ENCODE results near the gene PIAS4. TPM values are rescaled to one million over a fixed set of nuclear protein-coding genes. Genes with fewer than 3 reads are reported as not detected.

PIAS4 gene
- total and polyA plus RNA-seq, 2 of the 13 experiments (the other 11 are each of a cell fraction or from before 2014, with no cell fraction given), result 9.0 to 20.1 TPM

DNA sequence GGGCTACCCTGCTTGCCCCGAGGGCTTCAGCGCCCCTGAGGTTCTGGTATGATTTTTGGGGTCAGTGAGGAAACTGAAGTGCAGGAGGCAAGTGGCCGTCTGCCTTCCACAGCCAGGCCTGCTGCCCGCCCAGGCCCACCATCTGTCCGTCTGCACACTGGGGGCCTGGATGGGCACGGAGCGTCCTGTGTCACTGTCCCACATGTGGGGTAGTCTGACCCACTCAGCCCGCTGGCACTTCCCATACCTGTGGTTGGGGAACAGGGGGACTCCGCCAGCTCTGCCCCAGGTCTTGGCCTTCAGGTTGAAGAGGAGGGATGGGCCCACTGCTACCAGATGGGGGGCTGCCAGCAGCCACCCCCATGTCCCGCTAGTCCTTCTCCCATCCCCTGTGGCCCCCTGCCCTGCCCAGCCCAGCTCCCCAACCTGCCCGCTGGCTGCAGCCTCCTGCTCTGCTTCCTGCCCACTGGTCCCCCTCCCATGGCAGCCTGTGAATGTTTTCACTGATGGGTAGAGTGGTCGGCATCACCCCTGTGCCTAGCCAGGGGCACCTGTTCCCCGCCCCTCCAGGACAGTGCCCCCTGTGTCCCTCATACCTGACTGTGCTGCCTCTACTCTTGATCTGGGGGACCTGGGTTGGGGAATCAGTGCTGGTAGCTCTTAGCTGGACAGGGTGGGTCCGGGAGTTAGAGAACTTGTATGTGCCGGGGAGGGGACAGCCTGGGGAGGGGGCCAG is 9.5 kb downstream of the PIAS4 start:
- intact Hi-C loops (cut with micrococcal nuclease; ENCODE audit: unreplicated experiment) (no loop called here), in situ Hi-C loops (cut with HindIII; ENCODE audit: extremely low pct_ligation_motif_present, low pct_unique_long_range_greater_than_20kb) (no loop called here)
- H3K9ac ChIP-seq (ENCODE audit: insufficient read depth, low read depth, low read length), result no peak overlapping the region
- H3K27ac ChIP-seq (ENCODE audit: extremely low read length, insufficient read depth, low read length), result no peak overlapping the region
- WGBS (ENCODE audit: low lambda C conversion rate), result 97% methylated on average over 5 of the region's 15 CpGs
- H3K4me2 ChIP-seq (ENCODE audit: low read depth, low read length), result no peak overlapping the region
- no peaks in the 10 kb centered on the region for H3K27me3 ChIP-seq (ENCODE audit: control insufficient read depth in 1 of 2, insufficient read depth in 2 of 2, low read length in 2 of 2)
- no peak overlapping the region for H2AFZ ChIP-seq (ENCODE audit: low read length)
- no peaks in the 10 kb centered on the region for H3K4me1 ChIP-seq (ENCODE audit: insufficient read depth, low read length)
- H3K79me2 ChIP-seq (ENCODE audit: insufficient read depth, low read length), result peaks cover 12% of the 10 kb centered on the region
- no TSS peak for BruUV-seq (replicated peaks)
- H4K20me1 ChIP-seq (ENCODE audit: insufficient read depth, low read length), result no peaks in the 10 kb centered on the region
- FAIRE-seq (no peak), DNase-seq (ENCODE audit: low spot score) (no peak), ATAC-seq (no peak; the same call in 2 of the 3 replicates)
- ChIA-PET CTCF (ENCODE audit: low intra/inter-chr PET ratio, low total read pairs) (no interaction called here), POLR2A (no interaction called here)
- H3K4me3 ChIP-seq (replicated peaks in 1 of 3; ENCODE audit: insufficient read depth in 1 of 3, low read depth in 2 of 3, low read length in 3 of 3), result no peak overlapping the region
- H3K9me3 ChIP-seq (ENCODE audit: low read length), result no peaks in the 10 kb centered on the region
- H3K36me3 ChIP-seq (replicated peaks in 1 of 2; ENCODE audit: control insufficient read depth in 1 of 2, insufficient read depth in 2 of 2, low read length in 2 of 2), result peaks cover 19 to 30% of the 10 kb centered on the region in 2 experiments; a peak in 4 of 5 replicates
- TF ChIP-seq, protein P1, sequence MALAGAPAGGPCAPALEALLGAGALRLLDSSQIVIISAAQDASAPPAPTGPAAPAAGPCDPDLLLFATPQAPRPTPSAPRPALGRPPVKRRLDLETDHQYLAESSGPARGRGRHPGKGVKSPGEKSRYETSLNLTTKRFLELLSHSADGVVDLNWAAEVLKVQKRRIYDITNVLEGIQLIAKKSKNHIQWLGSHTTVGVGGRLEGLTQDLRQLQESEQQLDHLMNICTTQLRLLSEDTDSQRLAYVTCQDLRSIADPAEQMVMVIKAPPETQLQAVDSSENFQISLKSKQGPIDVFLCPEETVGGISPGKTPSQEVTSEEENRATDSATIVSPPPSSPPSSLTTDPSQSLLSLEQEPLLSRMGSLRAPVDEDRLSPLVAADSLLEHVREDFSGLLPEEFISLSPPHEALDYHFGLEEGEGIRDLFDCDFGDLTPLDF (CRISPR knock-in tag; IDR thresholded peaks at IDR 0.05), result no peak
- TF ChIP-seq ETV5 (CRISPR knock-in tag; IDR thresholded peaks at IDR 0.05; ENCODE audit: borderline replicate concordance) (no peak), MBNL3 (CRISPR knock-in tag; conservative IDR thresholded peaks at IDR 0.05) (no peak), ZNF205 (CRISPR knock-in tag; IDR thresholded peaks at IDR 0.05) (no peak), RBAK (CRISPR knock-in tag; IDR thresholded peaks at IDR 0.05) (no peak), ZNF792 (CRISPR knock-in tag; IDR thresholded peaks at IDR 0.05) (no peak), ZNF747 (CRISPR knock-in tag; IDR thresholded peaks at IDR 0.05; ENCODE audit: borderline replicate concordance) (no peak), ZNF3 (CRISPR knock-in tag; IDR thresholded peaks at IDR 0.05) (no peak), ZNF12 (CRISPR knock-in tag; IDR thresholded peaks at IDR 0.05) (no peak), SP5 (CRISPR knock-in tag; IDR thresholded peaks at IDR 0.05; ENCODE audit: borderline replicate concordance, low read depth) (no peak), ZNF432 (CRISPR knock-in tag; IDR thresholded peaks at IDR 0.05; ENCODE audit: borderline replicate concordance) (no peak)
- TF ChIP-seq, protein P2, sequence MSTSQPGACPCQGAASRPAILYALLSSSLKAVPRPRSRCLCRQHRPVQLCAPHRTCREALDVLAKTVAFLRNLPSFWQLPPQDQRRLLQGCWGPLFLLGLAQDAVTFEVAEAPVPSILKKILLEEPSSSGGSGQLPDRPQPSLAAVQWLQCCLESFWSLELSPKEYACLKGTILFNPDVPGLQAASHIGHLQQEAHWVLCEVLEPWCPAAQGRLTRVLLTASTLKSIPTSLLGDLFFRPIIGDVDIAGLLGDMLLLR (CRISPR knock-in tag; IDR thresholded peaks at IDR 0.05), result no peak

Data from HepG2 (cell line).